NB4 (cell line): ENCODE results near the gene CDYL.

Source experiments
- POLR2A ChIP-seq: IDR thresholded peaks from 2 replicates; pipeline ENCODE4 v1.6.1; 2011; ENCODE audit warnings: mild to moderate bottlenecking; ENCODE audit not compliant: insufficient read length; ENCODE audit errors: extremely low read depth
- TF ChIP-seq, protein P1 (sequence below): IDR thresholded peaks from one replicate; pipeline ENCODE4 v1.5.1; 2012; ENCODE audit warnings: low read depth, low read length
- TF ChIP-seq, protein P2 (sequence below): IDR thresholded peaks from 2 replicates; pipeline ENCODE4 v1.6.1; 2011; ENCODE audit warnings: low read depth, low read length

- no peak for TF ChIP-seq POLR2A
- TF ChIP-seq, protein P1, sequence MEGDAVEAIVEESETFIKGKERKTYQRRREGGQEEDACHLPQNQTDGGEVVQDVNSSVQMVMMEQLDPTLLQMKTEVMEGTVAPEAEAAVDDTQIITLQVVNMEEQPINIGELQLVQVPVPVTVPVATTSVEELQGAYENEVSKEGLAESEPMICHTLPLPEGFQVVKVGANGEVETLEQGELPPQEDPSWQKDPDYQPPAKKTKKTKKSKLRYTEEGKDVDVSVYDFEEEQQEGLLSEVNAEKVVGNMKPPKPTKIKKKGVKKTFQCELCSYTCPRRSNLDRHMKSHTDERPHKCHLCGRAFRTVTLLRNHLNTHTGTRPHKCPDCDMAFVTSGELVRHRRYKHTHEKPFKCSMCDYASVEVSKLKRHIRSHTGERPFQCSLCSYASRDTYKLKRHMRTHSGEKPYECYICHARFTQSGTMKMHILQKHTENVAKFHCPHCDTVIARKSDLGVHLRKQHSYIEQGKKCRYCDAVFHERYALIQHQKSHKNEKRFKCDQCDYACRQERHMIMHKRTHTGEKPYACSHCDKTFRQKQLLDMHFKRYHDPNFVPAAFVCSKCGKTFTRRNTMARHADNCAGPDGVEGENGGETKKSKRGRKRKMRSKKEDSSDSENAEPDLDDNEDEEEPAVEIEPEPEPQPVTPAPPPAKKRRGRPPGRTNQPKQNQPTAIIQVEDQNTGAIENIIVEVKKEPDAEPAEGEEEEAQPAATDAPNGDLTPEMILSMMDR: no peak
- TF ChIP-seq, protein P2, sequence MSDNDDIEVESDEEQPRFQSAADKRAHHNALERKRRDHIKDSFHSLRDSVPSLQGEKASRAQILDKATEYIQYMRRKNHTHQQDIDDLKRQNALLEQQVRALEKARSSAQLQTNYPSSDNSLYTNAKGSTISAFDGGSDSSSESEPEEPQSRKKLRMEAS: no peak
Measured at GRCh38 chr6:4925580-4925979, 149.4 kb downstream of the CDYL start.
